HepG2 (cell line): ENCODE results near the gene TTC39B. TPM values are rescaled to one million over a fixed set of nuclear protein-coding genes. Genes with fewer than 3 reads are reported as not detected.

ENCODE experiments used
- ATAC-seq: fragments of 200-7000 bp; cut with Tn5 transposase; 3 replicates; pipeline ENCODE4 v1.9.1; 2020; ENCODE audit warnings: mild to moderate bottlenecking, moderate library complexity
- BruUV-seq: library from RNA; stranded (reverse); fragments of 400-500 nt; replicated peaks from 2 replicates; lab custom pipeline; 2021; lab: Mats Ljungman, UMichigan
- CTCF ChIA-PET: fragments of 300-600 bp; formaldehyde crosslinking; extraction: SDS; loops from one replicate; lab custom pipeline; 2021; ENCODE audit warnings: low total read pairs, inconsistent platforms, low intra/inter-chr PET ratio; lab: Yijun Ruan, JAX
- POLR2A ChIA-PET: fragments of 350-600 bp; sonication (Branson Sonifier 250); formaldehyde crosslinking; loops from one replicate; lab custom pipeline; 2020; ENCODE audit warnings: antibody characterized with exemption, inconsistent platforms; lab: Yijun Ruan, JAX
- DNase-seq: peaks from one replicate; pipeline ENCODE4 v3.0.0-alpha.2; 2015; ENCODE audit warnings: low spot score
- FAIRE-seq: peaks from 3 replicates; lab custom pipeline; 2011; peaks lifted over from hg19 to GRCh38; lab: Jason Lieb, UNC
- H2AFZ ChIP-seq: one replicate; pipeline ENCODE4 v1.6.1; 2011; ENCODE audit warnings: low read length, inconsistent platforms
- H3K27ac ChIP-seq: fragments of 300-600 bp; 3 replicates; pipeline ENCODE4 v1.8.0; 2011; ENCODE audit warnings: mixed run types, mild to moderate bottlenecking, mixed read lengths, low read length, inconsistent platforms; ENCODE audit not compliant: insufficient read depth; ENCODE audit errors: extremely low read length
- H3K27me3 ChIP-seq, 2 experiments: fragments of 200-600 bp in 1 of 2; 2 replicates in 1 of 2; 3 replicates in 1 of 2; pipeline versions ENCODE4 v1.6.0 to v1.8.0; 2011; ENCODE audit warnings: low read length in 2 of 2, mild to moderate bottlenecking in 2 of 2, moderate library complexity in 2 of 2, inconsistent platforms in 1 of 2; ENCODE audit not compliant: insufficient read depth in 2 of 2, control insufficient read depth in 1 of 2
- H3K36me3 ChIP-seq, 2 experiments: fragments of 200-600 bp in 1 of 2; replicated peaks in 1 of 2; 2 replicates in 1 of 2; 3 replicates in 1 of 2; pipeline versions ENCODE4 v1.5.1 to v1.8.0; 2011; ENCODE audit warnings: low read length in 2 of 2, inconsistent platforms in 1 of 2; ENCODE audit not compliant: insufficient read depth in 2 of 2, control insufficient read depth in 1 of 2
- H3K4me1 ChIP-seq: 2 replicates; pipeline ENCODE4 v1.5.1; 2012; ENCODE audit warnings: low read length, inconsistent platforms; ENCODE audit not compliant: insufficient read depth
- H3K4me2 ChIP-seq: 2 replicates; pipeline ENCODE4 v1.6.0; 2011; ENCODE audit warnings: low read depth, low read length, inconsistent platforms
- H3K4me3 ChIP-seq, 3 experiments: fragments of 200-600 bp in 1 of 3; sonication (generic), shearing (Covaris generic) in 1 of 3; replicated peaks in 1 of 3; 2 replicates each; pipeline ENCODE4 v1.5.1; 2011 to 2016; ENCODE audit warnings: low read length in 3 of 3, inconsistent platforms in 2 of 3, low read depth in 2 of 3, mild to moderate bottlenecking in 2 of 3, control low read depth in 1 of 3, mixed read lengths in 1 of 3; ENCODE audit not compliant: insufficient read depth in 1 of 3
- H3K79me2 ChIP-seq: one replicate; pipeline ENCODE4 v1.6.1; 2011; ENCODE audit warnings: low read length, inconsistent platforms; ENCODE audit not compliant: insufficient read depth
- H3K9ac ChIP-seq: 2 replicates; pipeline ENCODE4 v1.6.0; 2011; ENCODE audit warnings: mild to moderate bottlenecking, low read depth, low read length, inconsistent platforms; ENCODE audit not compliant: insufficient read depth
- H3K9me3 ChIP-seq: 2 replicates; pipeline ENCODE4 v1.5.1; 2012; ENCODE audit warnings: mild to moderate bottlenecking, low read length
- H4K20me1 ChIP-seq: 2 replicates; pipeline ENCODE4 v1.6.0; 2011; ENCODE audit warnings: inconsistent platforms, mild to moderate bottlenecking, low read length, moderate library complexity; ENCODE audit not compliant: insufficient read depth
- FOXJ3 ChIP-seq: sonication (generic); formaldehyde crosslinking; IDR thresholded peaks from 2 replicates; pipeline ENCODE4 v1.4.0; 2020; ENCODE audit warnings: missing genetic modification reagents, mild to moderate bottlenecking, borderline replicate concordance
- FOXO1 ChIP-seq: sonication (generic); formaldehyde crosslinking; IDR thresholded peaks from 2 replicates; pipeline ENCODE4 v1.4.0; 2020; ENCODE audit warnings: missing genetic modification reagents
- KAT2B ChIP-seq: fragments of 150-350 bp; IDR thresholded peaks from 2 replicates; pipeline ENCODE4 v1.6.1; 2014; ENCODE audit warnings: low read depth, low read length, borderline replicate concordance
- NCOA5 ChIP-seq: sonication (generic); formaldehyde crosslinking; IDR thresholded peaks from 2 replicates; pipeline ENCODE4 v1.4.0; 2020; ENCODE audit warnings: missing genetic modification reagents
- SUZ12 ChIP-seq: fragments of 150-350 bp; IDR thresholded peaks from 2 replicates; pipeline ENCODE4 v1.6.1; 2014; ENCODE audit warnings: low read depth, low read length
- TMF1 ChIP-seq: sonication (generic); formaldehyde crosslinking; IDR thresholded peaks from 2 replicates; pipeline ENCODE4 v1.8.1; 2022; ENCODE audit warnings: low read depth, missing genetic modification reagents
- TOE1 ChIP-seq: sonication (generic); formaldehyde crosslinking; IDR thresholded peaks from 2 replicates; pipeline ENCODE4 v1.4.0; 2020; ENCODE audit warnings: mild to moderate bottlenecking, missing genetic modification reagents
- YEATS4 ChIP-seq: sonication (generic); formaldehyde crosslinking; IDR thresholded peaks from 2 replicates; pipeline ENCODE4 v1.4.0; 2020; ENCODE audit warnings: missing genetic modification reagents, borderline replicate concordance
- ZNF225 ChIP-seq: sonication (generic); formaldehyde crosslinking; IDR thresholded peaks from 2 replicates; pipeline ENCODE4 v1.4.0; 2020; ENCODE audit warnings: mild to moderate bottlenecking, missing genetic modification reagents
- ZNF737 ChIP-seq: sonication (generic); formaldehyde crosslinking; IDR thresholded peaks from 2 replicates; pipeline ENCODE4 v1.5.0; 2020; ENCODE audit warnings: missing genetic modification reagents, mild to moderate bottlenecking, borderline replicate concordance
- WGBS: methylation state at CpG from one replicate; pipeline ENCODE4 v1.1.6; 2017; ENCODE audit warnings: low lambda C conversion rate; 5-methylcytosine and 5-hydroxymethylcytosine counted together
- in situ Hi-C: cut with HindIII; loops from 2 replicates; pipeline ENCODE4 v1.10.0; 2017; ENCODE audit warnings: low pct_unique_long_range_greater_than_20kb; ENCODE audit not compliant: extremely low pct_ligation_motif_present
- intact Hi-C: fragments of 100-400 bp; cut with micrococcal nuclease; formaldehyde crosslinking; loops from one replicate; pipeline ENCODE4 v1.10.0; 2022; ENCODE audit not compliant: unreplicated experiment
- polyA plus RNA-seq, 8 experiments: library from polyadenylated mRNA; depleted of rRNA in 3 of 8; stranded (reverse) in 7 of 8; unstranded in 1 of 8; fragments of >200 nt; fragmentation: Illumina TruSeq in 4 of 8; extraction: Trizol in 4 of 8; gene quantifications; 2 replicates each; pipeline versions ENCODE4 v1.2.1 to v1.2.3, GENCODE V29; 2011 to 2016; ENCODE audit warnings: low read depth in 4 of 8, missing spikeins in 1 of 8, mixed read lengths in 1 of 8; ENCODE audit not compliant: insufficient read depth in 1 of 8
- total RNA-seq, 5 experiments: library from RNA; depleted of rRNA; stranded (reverse); fragments of >200 nt; fragmentation: Illumina TruSeq; extraction: Trizol; gene quantifications; 2 replicates each; pipeline ENCODE4 v1.2.3, GENCODE V29; 2016; ENCODE audit warnings: low read depth in 1 of 5
- TF ChIP-seq, protein P1 (sequence below): IDR thresholded peaks from 2 replicates; pipeline ENCODE4 v1.6.1; 2016; ENCODE audit warnings: missing genetic modification reagents, missing compliant biosample characterization
- TF ChIP-seq, protein P2 (sequence below): sonication (generic); formaldehyde crosslinking; conservative IDR thresholded peaks from 2 replicates; pipeline ENCODE4 v1.5.0; 2020; ENCODE audit warnings: missing genetic modification reagents
- TF ChIP-seq, protein P3 (sequence below): IDR thresholded peaks from 2 replicates; pipeline ENCODE4 v1.6.1; 2016

The TTC39B gene
- total and polyA plus RNA-seq, 2 of the 13 experiments (the other 11 are each of a cell fraction or from before 2014, with no cell fraction given): 14.3 to 19.4 TPM

DNA sequence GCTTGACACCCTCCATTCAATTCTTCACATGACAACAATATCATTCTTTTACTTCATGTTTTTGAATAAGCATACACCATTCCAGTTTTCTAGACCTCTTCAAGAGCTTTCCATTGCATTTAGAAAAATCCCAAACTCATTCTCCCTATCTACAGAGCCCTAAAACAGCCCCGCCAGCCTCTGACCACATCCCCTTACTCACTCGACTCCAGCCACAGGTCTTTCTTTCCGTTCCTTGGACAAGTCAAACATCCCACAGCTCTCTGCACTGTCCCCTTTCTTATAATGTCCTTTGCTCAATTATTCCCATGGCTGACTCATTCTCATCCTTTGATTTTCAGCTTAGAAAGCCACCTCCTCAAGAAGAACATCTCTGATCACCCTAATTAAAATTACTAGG lies 38.2 kb downstream of the TTC39B start:
- ATAC-seq (no peak), FAIRE-seq (no peak), DNase-seq (no peak)
- WGBS: 91% methylated on average over 3 of the region's 3 CpGs
- ChIA-PET CTCF (no interaction called here), POLR2A (no interaction called here)
- in situ Hi-C loops (no loop called here), intact Hi-C loops (no loop called here)
- Histone ChIP-seq H3K9me3 (no peaks in the 10 kb centered on the region), H3K79me2 (peaks cover 16% of the 10 kb centered on the region), H3K27ac (no peak overlapping the region), H3K36me3 (peaks cover 0 to 5% of the 10 kb centered on the region in 2 experiments; a peak in 4 of 5 replicates), H3K4me2 (no peak overlapping the region), H3K4me3 (no peak overlapping the region), H3K27me3 (no peaks in the 10 kb centered on the region), H4K20me1 (no peaks in the 10 kb centered on the region), H3K9ac (no peak overlapping the region), H3K4me1 (no peaks in the 10 kb centered on the region), H2AFZ (no peak overlapping the region)
- TF ChIP-seq YEATS4 (CRISPR knock-in tag): no peak
- TF ChIP-seq TMF1: no peak
- TF ChIP-seq, protein P1, sequence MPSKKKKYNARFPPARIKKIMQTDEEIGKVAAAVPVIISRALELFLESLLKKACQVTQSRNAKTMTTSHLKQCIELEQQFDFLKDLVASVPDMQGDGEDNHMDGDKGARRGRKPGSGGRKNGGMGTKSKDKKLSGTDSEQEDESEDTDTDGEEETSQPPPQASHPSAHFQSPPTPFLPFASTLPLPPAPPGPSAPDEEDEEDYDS (CRISPR knock-in tag): no peak
- no peak for TF ChIP-seq TOE1 (CRISPR knock-in tag)
- no peak for TF ChIP-seq SUZ12
- TF ChIP-seq FOXO1 (CRISPR knock-in tag): no peak
- no peak for TF ChIP-seq ZNF737 (CRISPR knock-in tag)
- TF ChIP-seq KAT2B: no peak
- no peak for TF ChIP-seq NCOA5 (CRISPR knock-in tag)
- TF ChIP-seq, protein P2, sequence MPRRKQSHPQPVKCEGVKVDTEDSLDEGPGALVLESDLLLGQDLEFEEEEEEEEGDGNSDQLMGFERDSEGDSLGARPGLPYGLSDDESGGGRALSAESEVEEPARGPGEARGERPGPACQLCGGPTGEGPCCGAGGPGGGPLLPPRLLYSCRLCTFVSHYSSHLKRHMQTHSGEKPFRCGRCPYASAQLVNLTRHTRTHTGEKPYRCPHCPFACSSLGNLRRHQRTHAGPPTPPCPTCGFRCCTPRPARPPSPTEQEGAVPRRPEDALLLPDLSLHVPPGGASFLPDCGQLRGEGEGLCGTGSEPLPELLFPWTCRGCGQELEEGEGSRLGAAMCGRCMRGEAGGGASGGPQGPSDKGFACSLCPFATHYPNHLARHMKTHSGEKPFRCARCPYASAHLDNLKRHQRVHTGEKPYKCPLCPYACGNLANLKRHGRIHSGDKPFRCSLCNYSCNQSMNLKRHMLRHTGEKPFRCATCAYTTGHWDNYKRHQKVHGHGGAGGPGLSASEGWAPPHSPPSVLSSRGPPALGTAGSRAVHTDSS (CRISPR knock-in tag): no peak
- TF ChIP-seq, protein P3, sequence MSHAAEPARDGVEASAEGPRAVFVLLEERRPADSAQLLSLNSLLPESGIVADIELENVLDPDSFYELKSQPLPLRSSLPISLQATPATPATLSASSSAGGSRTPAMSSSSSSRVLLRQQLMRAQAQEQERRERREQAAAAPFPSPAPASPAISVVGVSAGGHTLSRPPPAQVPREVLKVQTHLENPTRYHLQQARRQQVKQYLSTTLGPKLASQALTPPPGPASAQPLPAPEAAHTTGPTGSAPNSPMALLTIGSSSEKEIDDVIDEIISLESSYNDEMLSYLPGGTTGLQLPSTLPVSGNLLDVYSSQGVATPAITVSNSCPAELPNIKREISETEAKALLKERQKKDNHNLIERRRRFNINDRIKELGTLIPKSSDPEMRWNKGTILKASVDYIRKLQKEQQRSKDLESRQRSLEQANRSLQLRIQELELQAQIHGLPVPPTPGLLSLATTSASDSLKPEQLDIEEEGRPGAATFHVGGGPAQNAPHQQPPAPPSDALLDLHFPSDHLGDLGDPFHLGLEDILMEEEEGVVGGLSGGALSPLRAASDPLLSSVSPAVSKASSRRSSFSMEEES (CRISPR knock-in tag): no peak
- no peak for TF ChIP-seq FOXJ3 (CRISPR knock-in tag)
- TF ChIP-seq ZNF225: no peak
- no TSS peak for BruUV-seq
